WTC11 (cell line): Measurements from ENCODE around the gene CLN6. TPM values are rescaled to one million over a fixed set of nuclear protein-coding genes. Genes with fewer than 3 reads are reported as not detected.

Source experiments
- ATAC-seq: fragments of 200-7000 bp; cut with Tn5 transposase; 2 replicates; pipeline ENCODE4 v1.10.0; 2021; ENCODE audit warnings: mild to moderate bottlenecking, moderate library complexity
- CTCF ChIA-PET: fragments of 300-600 bp; sonication (Branson Sonifier 250); formaldehyde crosslinking; loops from one replicate; lab custom pipeline; 2021; ENCODE audit warnings: antibody characterized with exemption; lab: Charles Lee
- POLR2A ChIA-PET: fragments of 350-600 bp; sonication (Branson Sonifier 250); formaldehyde crosslinking; loops from one replicate; lab custom pipeline; 2021; ENCODE audit warnings: antibody characterized with exemption; lab: Charles Lee
- DNase-seq: peaks from one replicate; pipeline ENCODE4 v3.0.0; 2021; ENCODE audit warnings: low spot score
- H3K27ac Mint-ChIP-seq: 2 replicates; pipeline ENCODE4 v1.8.0; 2021; ENCODE audit warnings: mixed read lengths
- H3K27me3 Mint-ChIP-seq: 2 replicates; pipeline ENCODE4 v1.8.0; 2021; ENCODE audit warnings: low read depth, mild to moderate bottlenecking, moderate library complexity, mixed read lengths
- H3K36me3 Mint-ChIP-seq: 2 replicates; pipeline ENCODE4 v1.8.0; 2021; ENCODE audit warnings: mixed read lengths
- H3K4me1 Mint-ChIP-seq: 2 replicates; pipeline ENCODE4 v1.8.0; 2022; ENCODE audit warnings: mixed read lengths
- H3K4me3 Mint-ChIP-seq: 2 replicates; pipeline ENCODE4 v1.8.0; 2021; ENCODE audit warnings: mild to moderate bottlenecking, moderate library complexity, mixed read lengths
- H3K9me3 Mint-ChIP-seq: 2 replicates; pipeline ENCODE4 v1.8.0; 2021; ENCODE audit warnings: mixed read lengths
- ATF3 ChIP-seq: sonication (generic); formaldehyde crosslinking; conservative IDR thresholded peaks from 2 replicates; pipeline ENCODE4 v1.8.1; 2022; ENCODE audit warnings: mild to moderate bottlenecking, missing genetic modification reagents
- ATF6 ChIP-seq: sonication (generic); formaldehyde crosslinking; IDR thresholded peaks from 2 replicates; pipeline ENCODE4 v1.8.1; 2023; ENCODE audit warnings: mild to moderate bottlenecking, missing genetic modification reagents
- CREB1 ChIP-seq: sonication (generic); formaldehyde crosslinking; IDR thresholded peaks from 2 replicates; pipeline ENCODE4 v1.8.0; 2023; ENCODE audit warnings: mild to moderate bottlenecking, missing genetic modification reagents
- E2F1 ChIP-seq: sonication (generic); formaldehyde crosslinking; IDR thresholded peaks from 2 replicates; pipeline ENCODE4 v1.8.0; 2022; ENCODE audit warnings: mild to moderate bottlenecking, missing genetic modification reagents
- E2F5 ChIP-seq: sonication (generic); formaldehyde crosslinking; IDR thresholded peaks from 2 replicates; pipeline ENCODE4 v1.8.1; 2022; ENCODE audit warnings: mild to moderate bottlenecking, moderate library complexity, missing genetic modification reagents
- ELF4 ChIP-seq: sonication (generic); formaldehyde crosslinking; IDR thresholded peaks from 2 replicates; pipeline ENCODE4 v1.8.1; 2022; ENCODE audit warnings: low read depth, mild to moderate bottlenecking, moderate library complexity, missing genetic modification reagents
- FOXP1 ChIP-seq: sonication (generic); formaldehyde crosslinking; IDR thresholded peaks from 2 replicates; pipeline ENCODE4 v1.8.0; 2022; ENCODE audit warnings: missing genetic modification reagents, mild to moderate bottlenecking, moderate library complexity, borderline replicate concordance
- HMGXB4 ChIP-seq: sonication (generic); formaldehyde crosslinking; IDR thresholded peaks from 2 replicates; pipeline ENCODE4 v1.8.1; 2023; ENCODE audit warnings: mild to moderate bottlenecking, moderate library complexity, missing genetic modification reagents
- NFATC4 ChIP-seq: fragments of 250-450 bp; sonication (Bioruptor Pico); IDR thresholded peaks from 2 replicates; pipeline ENCODE4 v1.9.0; 2021; ENCODE audit warnings: mild to moderate bottlenecking
- OVOL2 ChIP-seq: fragments of 250-450 bp; sonication (Bioruptor Pico); IDR thresholded peaks from 2 replicates; pipeline ENCODE4 v1.9.0; 2021; ENCODE audit warnings: mild to moderate bottlenecking, borderline replicate concordance
- PRRX2 ChIP-seq: fragments of 250-450 bp; sonication (Bioruptor Pico); IDR thresholded peaks from 2 replicates; pipeline ENCODE4 v1.8.0; 2021; ENCODE audit warnings: mild to moderate bottlenecking
- RELA ChIP-seq: sonication (generic); formaldehyde crosslinking; IDR thresholded peaks from 2 replicates; pipeline ENCODE4 v1.8.1; 2022; ENCODE audit warnings: missing genetic modification reagents, mild to moderate bottlenecking, borderline replicate concordance
- TEAD1 ChIP-seq: sonication (generic); formaldehyde crosslinking; IDR thresholded peaks from 2 replicates; pipeline ENCODE4 v1.8.0; 2022; ENCODE audit warnings: mild to moderate bottlenecking, missing genetic modification reagents
- TP53 ChIP-seq: sonication (generic); formaldehyde crosslinking; IDR thresholded peaks from 2 replicates; pipeline ENCODE4 v1.8.1; 2023; ENCODE audit warnings: mild to moderate bottlenecking, missing genetic modification reagents
- USF1 ChIP-seq: sonication (generic); formaldehyde crosslinking; IDR thresholded peaks from 2 replicates; pipeline ENCODE4 v1.8.0; 2022; ENCODE audit warnings: mild to moderate bottlenecking, missing genetic modification reagents
- USF2 ChIP-seq: sonication (generic); formaldehyde crosslinking; IDR thresholded peaks from 2 replicates; pipeline ENCODE4 v1.8.1; 2023; ENCODE audit warnings: mild to moderate bottlenecking, missing genetic modification reagents, moderate library complexity
- ZNF138 ChIP-seq: sonication (generic); formaldehyde crosslinking; conservative IDR thresholded peaks from 2 replicates; pipeline ENCODE4 v1.8.1; 2022; ENCODE audit warnings: mild to moderate bottlenecking, moderate library complexity, missing genetic modification reagents
- ZNF219 ChIP-seq: sonication (generic); formaldehyde crosslinking; IDR thresholded peaks from 2 replicates; pipeline ENCODE4 v1.8.0; 2023; ENCODE audit warnings: missing genetic modification reagents, mild to moderate bottlenecking, borderline replicate concordance
- ZNF232 ChIP-seq: sonication (generic); formaldehyde crosslinking; IDR thresholded peaks from 2 replicates; pipeline ENCODE4 v1.8.0; 2022; ENCODE audit warnings: mild to moderate bottlenecking, missing genetic modification reagents
- ZSCAN18 ChIP-seq: fragments of 250-450 bp; sonication (Bioruptor Pico); IDR thresholded peaks from 2 replicates; pipeline ENCODE4 v2.1.2; 2022; ENCODE audit warnings: mild to moderate bottlenecking, moderate library complexity
- total RNA-seq: library from RNA; stranded (reverse); gene quantifications from 3 replicates; pipeline ENCODE4 v1.2.3, GENCODE V29; 2021

CLN6 gene
- total RNA-seq, 1 experiment from 2014 or later = 50.2 TPM

- ChIA-PET CTCF (interaction anchor here (1.2 to 2.6 kb wide), 6 partner anchors 8 to 97 kb away, joined by 5 to 38 read pairs (median 11); no protein-coding TSS in a partner anchor), POLR2A (interaction anchor here (0.7 kb wide), 1 partner anchor 22 kb away, joined by 4 read pairs; no protein-coding TSS in a partner anchor)
- TF ChIP-seq TP53 = no peak
- no peak for TF ChIP-seq TEAD1 (CRISPR knock-in tag)
- no peak for TF ChIP-seq ZNF232 (CRISPR knock-in tag)
- no peak for TF ChIP-seq ATF6 (CRISPR knock-in tag)
- no peak for TF ChIP-seq ELF4 (CRISPR knock-in tag)
- no peak for TF ChIP-seq USF2 (CRISPR knock-in tag)
- TF ChIP-seq NFATC4 (CRISPR knock-in tag) = no peak
- TF ChIP-seq ZNF219 = no peak
- TF ChIP-seq RELA (CRISPR knock-in tag) = no peak
- no peak for TF ChIP-seq HMGXB4 (CRISPR knock-in tag)
- TF ChIP-seq PRRX2 = no peak
- no peak for TF ChIP-seq ATF3 (CRISPR knock-in tag)
- ATAC-seq (no peak), DNase-seq (no peak)
- Mint-ChIP-seq H3K4me3 (no peak overlapping the region), H3K27me3 (no peaks in the 10 kb centered on the region), H3K4me1 (peaks cover 28% of the 10 kb centered on the region), H3K27ac (peak overlapping the region; percentile 42; the same call in 1 of the 2 replicates), H3K36me3 (peaks cover 4% of the 10 kb centered on the region; the same call in 1 of the 2 replicates), H3K9me3 (no peaks in the 10 kb centered on the region)
Observed at GRCh38 chr15:68209735-68210408, 19.7 kb downstream of the CLN6 start.

GRCh38 chr15:68209272-68209671 is 20.3 kb downstream of the CLN6 start:
- POLR2A ChIA-PET = no interaction called here
- Mint-ChIP-seq H3K9me3 (no peaks in the 10 kb centered on the region), H3K27ac (no peak overlapping the region), H3K27me3 (no peaks in the 10 kb centered on the region), H3K4me3 (no peak overlapping the region), H3K4me1 (peaks cover 31% of the 10 kb centered on the region), H3K36me3 (peaks cover 4% of the 10 kb centered on the region; the same call in 1 of the 2 replicates)
- DNase-seq = no peak
- no peak for ATAC-seq
- CTCF ChIA-PET = no interaction called here
- no peak for TF ChIP-seq ZSCAN18 (CRISPR knock-in tag)
- no peak for TF ChIP-seq USF1 (CRISPR knock-in tag)
- TF ChIP-seq TEAD1 (CRISPR knock-in tag) = no peak
- TF ChIP-seq E2F1 = no peak
- TF ChIP-seq FOXP1 = no peak
- no peak for TF ChIP-seq E2F5 (CRISPR knock-in tag)
- no peak for TF ChIP-seq CREB1
- no peak for TF ChIP-seq ZNF138 (CRISPR knock-in tag)
- no peak for TF ChIP-seq OVOL2 (CRISPR knock-in tag)
